Measurements from ENCODE around the gene ACACB.

DNA sequence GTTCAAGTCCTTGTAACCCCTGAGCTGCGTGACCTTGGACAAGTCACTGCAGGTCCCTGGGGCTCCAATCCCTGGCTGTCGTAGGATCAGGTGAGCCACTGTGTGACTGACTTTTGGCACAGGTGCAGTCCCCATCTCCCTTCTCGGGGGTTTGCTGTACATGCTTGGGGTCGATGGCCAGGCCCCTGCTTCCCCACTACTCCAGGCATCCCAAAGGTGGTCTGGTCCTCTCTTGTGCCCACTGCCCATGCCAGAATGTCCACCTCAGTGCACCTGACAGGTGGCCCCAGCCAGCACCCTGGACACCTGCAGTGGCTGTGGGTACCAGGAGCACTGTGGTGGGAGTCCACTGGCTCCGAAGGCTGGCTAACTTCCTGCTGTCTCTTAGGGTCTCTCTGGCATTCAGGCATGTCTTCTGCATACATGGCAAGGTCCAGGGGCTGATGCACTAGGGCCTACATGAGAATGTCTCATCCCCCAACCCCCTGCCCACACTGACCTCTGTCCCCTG is 178.0 kb downstream of the ACACB start:
- no peak for TF ChIP-seq POLR2AphosphoS5 (IDR thresholded peaks at IDR 0.05; ENCODE audit: insufficient read depth, low read depth, low read length)
- TF ChIP-seq EZH2 (IDR thresholded peaks at IDR 0.05; ENCODE audit: borderline replicate concordance, low read depth, low read length, severe bottlenecking): no peak
- TF ChIP-seq, protein P1, sequence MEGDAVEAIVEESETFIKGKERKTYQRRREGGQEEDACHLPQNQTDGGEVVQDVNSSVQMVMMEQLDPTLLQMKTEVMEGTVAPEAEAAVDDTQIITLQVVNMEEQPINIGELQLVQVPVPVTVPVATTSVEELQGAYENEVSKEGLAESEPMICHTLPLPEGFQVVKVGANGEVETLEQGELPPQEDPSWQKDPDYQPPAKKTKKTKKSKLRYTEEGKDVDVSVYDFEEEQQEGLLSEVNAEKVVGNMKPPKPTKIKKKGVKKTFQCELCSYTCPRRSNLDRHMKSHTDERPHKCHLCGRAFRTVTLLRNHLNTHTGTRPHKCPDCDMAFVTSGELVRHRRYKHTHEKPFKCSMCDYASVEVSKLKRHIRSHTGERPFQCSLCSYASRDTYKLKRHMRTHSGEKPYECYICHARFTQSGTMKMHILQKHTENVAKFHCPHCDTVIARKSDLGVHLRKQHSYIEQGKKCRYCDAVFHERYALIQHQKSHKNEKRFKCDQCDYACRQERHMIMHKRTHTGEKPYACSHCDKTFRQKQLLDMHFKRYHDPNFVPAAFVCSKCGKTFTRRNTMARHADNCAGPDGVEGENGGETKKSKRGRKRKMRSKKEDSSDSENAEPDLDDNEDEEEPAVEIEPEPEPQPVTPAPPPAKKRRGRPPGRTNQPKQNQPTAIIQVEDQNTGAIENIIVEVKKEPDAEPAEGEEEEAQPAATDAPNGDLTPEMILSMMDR (IDR thresholded peaks at IDR 0.05; ENCODE audit: extremely low read depth in 1 of 2, insufficient read depth in 1 of 2, low read depth in 1 of 2, low read length in 2 of 2): no peak
- TF ChIP-seq POLR2A (IDR thresholded peaks at IDR 0.05; ENCODE audit: low read depth, low read length): no peak
- TF ChIP-seq, protein P2, sequence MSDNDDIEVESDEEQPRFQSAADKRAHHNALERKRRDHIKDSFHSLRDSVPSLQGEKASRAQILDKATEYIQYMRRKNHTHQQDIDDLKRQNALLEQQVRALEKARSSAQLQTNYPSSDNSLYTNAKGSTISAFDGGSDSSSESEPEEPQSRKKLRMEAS (IDR thresholded peaks at IDR 0.05; ENCODE audit: insufficient read depth, insufficient read length): no peak
- TF ChIP-seq MYC (IDR thresholded peaks at IDR 0.05; ENCODE audit: low read depth, low read length): no peak

Measured in endothelial cell of umbilical vein (primary cell).